GM21717 (cell line): ENCODE measurements around the gene TRIM29.

ENCODE experiments used
- ATAC-seq: cut with Tn5 transposase; IDR thresholded peaks from one replicate; pipeline ENCODE4 v1.9.1; 2021; ENCODE audit warnings: mild to moderate bottlenecking, moderate library complexity; ENCODE audit not compliant: unreplicated experiment

Gene TRIM29

DNA sequence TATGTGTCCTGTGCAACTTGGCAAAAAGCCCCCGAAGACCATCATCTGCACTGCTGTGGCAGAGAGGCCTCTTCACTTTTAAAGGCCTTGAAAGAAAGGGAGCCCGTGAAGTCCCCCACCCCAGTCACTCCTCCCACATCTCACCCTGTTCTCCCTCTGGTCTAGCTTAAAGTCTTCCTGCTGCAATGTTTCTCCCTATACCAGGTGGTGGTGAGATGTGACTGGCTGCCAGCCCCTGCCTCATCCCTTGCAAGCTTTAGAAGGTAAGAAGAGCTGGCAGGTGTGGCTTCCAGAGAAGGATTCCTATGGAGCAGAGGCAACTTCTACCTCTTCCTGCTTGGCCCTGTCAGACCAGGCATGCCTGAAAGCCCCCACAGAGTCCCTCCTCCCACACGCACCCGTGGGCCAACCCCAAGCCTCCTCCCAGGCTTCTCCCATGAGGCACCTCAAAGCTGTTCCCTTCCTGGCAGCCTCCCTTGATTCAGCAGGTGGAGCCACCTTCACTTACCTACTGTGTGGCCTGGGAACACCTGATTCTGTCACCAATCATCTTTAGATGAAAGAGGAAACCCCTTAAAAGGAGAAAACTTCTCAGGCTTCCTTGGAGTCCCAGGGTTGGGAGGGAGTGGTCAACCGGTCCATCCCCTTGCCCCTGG lies 4.0 kb upstream of the TRIM29 start:
- ATAC-seq, result no peak

DNA sequence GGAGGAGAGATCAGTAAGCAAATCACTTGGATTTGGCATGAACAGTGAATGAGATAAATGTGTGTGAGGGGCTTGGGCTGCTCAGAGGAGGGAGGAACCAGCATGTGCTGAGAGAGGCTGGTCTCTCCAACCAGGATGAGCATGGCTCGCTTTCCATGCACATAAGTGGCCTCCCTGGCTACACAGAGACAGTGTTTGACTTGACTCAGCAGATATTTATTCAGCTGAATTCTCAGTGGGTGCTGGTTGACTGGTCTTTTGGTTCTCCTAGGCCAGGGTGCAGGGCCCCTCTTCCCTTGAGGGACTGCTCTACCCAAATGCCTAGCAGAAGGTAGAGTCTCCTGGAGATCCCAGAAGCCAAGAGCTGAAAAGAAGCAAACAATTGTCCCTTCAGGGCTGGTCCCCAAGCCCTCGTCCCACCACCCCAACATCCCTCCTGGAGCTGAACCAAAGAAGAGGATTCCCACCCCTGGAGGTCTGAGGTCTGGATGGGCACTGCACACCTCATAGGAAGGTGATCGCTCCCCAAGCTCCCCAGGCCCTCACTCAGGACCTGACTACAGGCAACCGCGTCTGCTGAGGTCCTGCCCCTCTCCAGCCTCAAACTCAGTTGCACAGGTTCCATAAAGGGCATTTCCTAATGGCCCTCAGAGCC lies 3.3 kb upstream of the TRIM29 start:
- ATAC-seq, result no peak

DNA sequence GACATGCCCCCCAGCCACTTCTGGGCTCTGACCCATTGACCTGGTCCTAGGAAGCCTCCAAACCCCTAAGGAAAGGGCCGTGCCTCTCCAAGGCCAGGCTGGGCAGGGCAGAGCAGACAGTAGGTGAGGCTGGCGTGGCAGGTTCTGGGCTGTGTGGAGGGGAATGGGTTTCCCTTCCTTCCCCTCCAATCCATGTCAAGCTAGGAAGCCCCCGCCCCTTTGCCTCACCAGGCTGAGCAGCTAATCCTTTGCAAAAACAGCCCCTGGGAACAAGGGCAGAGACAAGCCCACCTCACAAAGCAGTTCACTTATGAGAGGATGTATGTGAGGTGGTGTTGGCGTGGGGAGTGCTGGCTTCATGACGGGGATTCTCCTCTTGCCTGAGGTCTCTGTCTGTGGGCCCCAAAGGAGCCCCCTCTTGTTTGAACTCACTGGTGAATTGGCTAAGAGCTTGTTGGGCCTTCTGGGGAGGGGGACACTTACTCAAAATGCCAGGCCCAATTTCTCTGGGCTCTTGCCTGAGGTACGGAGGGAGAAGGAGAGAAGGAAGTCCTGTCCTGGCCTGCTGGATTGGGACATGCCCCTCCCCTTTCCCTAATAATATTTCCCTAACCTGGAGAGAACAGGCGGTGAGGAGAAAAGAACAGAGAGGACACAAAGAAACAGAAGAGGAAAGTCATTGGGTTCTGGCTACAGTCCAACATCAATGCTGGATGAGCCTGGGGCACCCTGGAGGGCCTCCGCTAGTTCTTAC lies 1.6 kb upstream of the TRIM29 start:
- no peak for ATAC-seq

DNA sequence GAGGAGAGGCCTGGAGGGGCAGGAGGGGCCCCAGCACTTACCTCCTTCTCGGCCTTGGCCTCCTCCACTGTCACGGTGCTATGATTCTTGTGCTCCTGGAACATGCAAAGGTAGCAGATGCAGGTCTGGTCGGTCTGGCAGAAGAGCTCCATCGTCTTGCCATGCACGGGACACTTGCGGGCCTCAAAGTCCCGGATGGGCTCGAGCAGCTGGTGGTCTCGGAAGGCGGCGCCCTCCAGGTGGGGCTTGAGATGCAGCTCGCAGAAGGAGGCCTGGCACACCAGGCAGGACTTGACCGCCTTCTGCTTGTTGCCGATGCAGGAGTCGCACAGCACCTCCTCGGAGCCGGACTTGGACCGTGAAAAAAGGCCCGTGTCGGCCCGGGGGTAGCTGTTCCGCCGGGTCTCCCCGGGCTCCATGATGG lies 714 bp downstream of the TRIM29 start:
- ATAC-seq, result no peak

DNA sequence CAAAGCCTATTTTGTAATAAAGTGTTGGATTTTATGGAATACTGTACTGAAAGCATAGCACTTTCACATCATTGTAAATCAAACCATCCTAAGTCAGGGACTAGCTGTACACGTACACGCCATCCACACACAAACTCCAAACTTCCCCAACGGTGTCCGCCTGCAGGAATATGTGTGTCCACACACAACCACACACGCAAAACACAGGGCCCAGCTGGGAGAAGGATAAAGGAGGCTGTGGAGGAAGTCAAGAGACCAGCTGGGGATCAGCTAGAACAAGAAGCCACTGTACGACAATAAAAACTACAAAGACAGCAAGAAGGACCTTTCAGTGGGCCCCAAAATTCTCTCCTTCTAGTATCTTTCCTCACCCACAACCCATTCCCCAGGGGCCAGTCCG lies 1.6 kb downstream of the TRIM29 start:
- no peak for ATAC-seq

DNA sequence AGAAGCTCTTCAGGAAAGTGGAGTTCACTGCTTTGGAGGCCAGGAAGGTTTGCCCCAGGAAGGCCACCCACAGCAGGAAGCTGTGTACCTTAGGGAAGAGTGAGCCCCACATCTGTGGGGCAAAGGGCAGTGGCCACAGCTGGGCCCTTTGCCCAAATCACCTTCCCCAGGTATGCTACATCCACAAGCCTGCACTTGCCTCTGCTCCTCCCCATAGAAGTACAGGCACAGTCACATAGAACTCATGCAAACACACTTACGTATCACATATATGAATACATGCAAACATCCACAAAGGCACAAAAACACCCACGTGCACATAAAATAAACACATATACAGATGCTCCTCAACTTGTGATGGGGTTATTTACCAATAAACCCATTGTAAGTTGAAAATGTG lies 2.1 kb downstream of the TRIM29 start:
- no peak for ATAC-seq

DNA sequence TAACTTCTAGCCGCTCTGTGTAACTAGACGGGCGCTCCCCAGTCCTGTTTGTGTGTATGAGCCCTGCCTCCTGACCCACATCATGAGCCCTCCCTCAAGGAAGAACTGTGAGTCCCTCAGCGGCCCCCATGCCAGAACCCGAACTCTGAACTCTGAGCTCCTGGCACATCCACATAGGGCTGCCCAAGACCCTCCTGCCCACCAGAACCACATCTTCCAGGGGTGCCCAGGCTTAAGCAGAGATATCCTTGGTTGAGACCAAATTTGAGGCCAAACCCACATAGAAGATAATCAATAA lies 3.0 kb downstream of the TRIM29 start:
- no peak for ATAC-seq

DNA sequence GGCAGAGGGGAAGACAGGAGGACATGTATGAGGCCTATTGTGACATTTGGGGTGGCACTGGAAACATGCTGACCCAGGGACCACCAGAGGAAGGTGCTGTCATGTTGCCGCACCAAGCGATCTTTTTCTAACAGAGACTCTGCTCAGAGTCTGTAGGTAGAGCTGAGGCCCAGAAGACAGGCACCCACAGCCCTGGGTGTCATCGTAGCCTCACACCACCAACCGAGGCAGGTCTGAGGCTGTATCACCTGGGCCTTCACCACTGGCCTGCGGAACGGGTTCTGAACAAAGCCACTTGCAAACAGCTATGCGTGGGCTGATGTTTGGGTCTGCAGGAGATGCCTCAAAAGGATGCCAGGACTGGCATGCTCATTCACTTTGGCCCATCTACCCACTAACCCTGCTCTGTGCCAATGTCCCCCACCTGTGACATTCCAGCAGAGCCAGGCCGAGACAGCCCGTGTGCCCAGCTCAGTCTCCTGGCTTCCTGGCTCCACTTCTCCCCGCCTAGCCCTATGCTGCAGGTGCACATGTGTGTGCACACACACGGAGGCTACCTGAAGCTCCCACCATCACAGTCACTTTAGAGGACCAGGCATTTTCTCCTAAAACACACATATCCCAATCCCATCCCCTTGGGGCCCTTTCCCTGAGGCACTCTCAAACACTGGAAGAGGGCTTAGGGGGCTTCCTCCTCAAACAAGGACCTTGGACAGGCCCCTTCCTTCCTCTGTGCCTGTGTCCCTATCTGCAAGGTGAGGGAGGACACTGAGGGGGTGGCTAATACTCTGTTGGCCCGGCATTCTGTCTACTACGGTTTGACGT lies 3.6 kb downstream of the TRIM29 start:
- no peak for ATAC-seq

DNA sequence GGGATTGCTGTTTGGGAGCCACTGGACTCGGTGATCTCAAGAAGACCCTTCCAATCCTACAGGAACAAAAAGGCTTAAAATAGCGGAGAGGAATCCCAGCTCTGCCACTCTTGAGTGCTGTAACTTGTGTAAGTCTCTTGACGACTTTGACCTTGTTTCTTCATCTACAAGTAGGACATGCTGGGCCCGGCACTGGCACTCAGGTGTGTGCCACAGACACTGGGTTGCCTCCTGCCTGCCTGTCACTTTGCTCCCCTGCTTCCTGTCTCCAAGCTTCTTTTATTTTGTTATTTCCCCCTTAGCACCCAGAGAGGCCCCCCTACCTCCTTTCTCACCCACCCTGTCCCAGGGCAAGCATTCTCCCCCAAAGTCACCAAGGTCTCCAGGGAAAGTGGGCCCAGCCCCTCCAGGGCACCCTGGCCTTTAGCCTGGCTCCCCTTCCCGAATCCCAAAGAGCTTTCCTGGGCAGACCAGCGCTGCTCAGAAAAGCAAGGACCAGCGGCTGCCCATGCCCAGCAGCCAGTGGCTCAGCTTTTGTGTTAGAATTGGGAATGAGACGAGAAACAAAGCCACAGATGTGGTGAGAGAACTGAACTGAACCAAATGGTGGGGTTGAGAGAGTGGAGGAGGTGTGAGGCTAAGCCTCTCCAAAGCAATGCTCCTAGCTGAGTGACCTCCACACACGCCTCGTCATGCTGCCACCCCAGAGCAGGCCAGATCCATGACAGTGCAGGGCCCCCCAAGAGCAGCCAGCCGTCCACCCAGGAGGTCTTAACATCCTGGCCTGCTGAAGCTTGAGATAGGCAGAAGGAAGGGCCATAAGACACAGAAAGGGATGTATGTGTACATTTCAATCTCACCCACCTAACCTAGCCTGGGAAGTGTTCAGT lies 4.5 kb downstream of the TRIM29 start:
- ATAC-seq, result no peak

DNA sequence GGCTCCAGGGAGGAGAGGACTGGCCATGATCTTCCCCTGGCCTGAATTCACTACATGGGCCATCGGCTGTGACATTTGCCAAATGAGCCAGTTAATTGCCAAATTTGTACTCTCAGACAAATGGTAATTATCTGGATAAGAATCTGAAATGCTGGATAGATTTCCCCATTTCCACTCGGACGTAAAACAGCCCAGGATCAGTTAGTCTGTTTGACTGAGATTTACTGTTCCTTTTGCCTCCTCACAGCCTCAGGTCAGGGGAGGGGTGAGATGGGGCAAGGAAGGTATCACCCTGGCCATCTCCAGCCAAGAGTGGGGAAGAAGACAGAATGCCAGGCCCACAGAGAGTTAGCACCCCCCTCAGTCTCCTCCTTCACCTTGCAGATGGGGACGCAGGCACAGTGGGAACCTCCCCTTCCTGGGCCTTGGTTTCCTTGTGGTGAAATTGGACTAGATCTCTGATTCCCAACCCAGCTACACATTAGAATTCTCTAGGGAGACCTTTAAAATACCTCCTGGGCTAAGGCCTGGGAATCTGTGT lies 5.2 kb downstream of the TRIM29 start:
- no peak for ATAC-seq

DNA sequence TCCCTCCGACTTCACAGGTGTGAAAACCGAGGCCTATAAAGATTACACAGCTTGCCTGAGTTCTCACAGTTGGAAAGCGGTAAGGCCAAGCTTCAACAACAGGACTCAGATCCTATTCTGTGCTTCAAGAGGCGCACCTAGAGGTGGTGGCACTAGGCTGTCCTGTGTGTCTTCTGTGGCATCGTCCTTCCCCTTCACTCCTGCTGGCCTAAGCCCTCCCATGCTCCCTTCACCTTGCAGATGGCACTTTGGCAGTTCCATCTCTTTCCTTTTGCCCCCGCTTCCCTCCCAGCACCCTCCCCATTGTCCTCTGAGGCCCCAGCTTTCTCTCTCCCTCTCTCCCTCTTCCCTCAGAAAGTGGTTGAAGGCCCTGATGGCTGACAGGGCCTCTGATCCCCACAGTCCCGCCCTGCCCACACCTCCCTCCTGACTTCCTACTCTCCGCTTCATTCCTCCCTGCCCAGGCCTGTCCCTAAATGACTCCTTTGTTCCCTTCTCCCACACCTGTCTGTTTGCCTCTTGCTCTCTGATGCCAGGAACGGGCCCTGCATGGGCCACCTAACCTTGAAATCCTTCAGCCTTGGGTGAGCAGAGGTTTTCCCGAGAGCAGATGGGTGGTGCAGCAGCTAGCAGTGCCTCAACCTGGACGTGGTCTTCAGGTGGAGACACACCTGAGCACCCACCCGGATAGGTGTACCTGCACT lies 5.8 kb downstream of the TRIM29 start:
- ATAC-seq, result no peak

DNA sequence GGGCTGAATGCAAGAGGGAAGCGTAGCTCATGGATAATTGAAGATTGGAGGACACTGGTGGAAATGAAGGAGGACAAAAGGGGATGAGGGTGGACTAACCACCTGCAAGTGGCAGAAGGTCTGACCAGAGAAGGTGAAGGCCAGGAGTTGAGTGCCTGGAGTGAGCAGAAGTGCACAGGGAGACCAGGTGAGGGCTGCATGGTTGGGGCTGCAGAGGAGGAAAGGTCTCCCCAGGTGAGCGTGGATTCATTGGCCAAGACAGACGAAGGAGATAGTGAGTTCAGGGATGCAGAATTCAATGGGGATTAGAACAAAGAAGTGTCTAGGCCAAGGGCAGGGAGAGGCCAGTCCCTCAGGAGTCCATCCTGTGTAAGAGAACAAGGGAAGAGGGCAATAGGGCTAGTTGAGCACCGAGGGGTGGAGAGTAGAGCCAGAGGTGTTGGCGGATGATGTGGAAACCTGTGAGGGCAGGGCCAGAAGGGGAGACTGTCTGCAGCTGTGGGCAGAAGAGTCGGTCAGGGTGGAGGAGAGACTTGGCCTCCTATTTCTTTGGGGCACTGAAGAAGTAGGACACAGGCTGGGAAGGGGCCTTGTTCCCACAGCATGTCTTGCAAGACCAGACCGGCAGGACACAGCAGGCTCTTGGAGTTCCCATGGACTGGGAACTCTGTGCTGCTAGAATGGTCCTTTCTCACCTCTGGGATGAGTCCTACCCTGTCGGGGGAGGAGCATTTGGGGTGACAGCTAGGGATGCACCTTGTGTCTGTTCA lies 6.7 kb downstream of the TRIM29 start:
- no peak for ATAC-seq

DNA sequence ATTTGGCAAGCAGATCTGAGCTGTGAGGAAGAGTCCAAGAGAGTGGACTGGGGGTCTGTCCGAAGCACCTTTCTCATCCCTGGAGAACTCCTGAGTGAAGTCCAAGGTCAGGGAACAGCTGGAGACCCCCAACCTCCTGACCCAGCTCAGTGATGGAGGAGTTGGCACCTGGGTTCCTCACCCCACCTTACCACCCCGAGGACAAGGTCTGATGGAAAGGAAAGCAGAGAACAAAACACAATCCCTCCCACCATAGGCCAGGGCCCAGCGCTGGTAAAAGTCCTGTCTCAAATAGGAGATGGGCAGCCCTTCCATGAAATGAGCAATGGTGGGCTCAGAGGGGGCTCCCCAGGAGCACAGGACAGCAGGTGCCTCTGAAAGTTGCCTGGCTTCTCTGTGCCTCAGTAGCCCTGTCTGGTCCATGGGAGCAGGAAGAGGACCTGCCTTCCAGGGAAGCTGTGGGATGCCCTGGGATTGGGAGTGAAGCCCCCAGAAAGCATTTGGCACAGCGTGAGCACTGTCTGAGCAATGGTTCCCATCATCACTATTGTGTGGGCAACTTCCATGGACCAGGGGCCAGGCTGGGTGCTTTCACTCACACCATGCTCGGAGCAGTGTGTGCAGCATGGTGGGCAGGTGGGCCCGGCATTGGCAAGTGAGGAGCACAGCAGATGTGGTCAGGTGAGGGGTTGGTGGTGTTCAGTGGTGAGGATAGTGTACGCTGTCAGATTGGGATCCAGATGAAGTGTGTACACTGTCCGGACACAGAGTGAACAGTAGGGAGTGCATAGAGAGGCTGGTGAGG lies 7.5 kb downstream of the TRIM29 start:
- no peak for ATAC-seq

DNA sequence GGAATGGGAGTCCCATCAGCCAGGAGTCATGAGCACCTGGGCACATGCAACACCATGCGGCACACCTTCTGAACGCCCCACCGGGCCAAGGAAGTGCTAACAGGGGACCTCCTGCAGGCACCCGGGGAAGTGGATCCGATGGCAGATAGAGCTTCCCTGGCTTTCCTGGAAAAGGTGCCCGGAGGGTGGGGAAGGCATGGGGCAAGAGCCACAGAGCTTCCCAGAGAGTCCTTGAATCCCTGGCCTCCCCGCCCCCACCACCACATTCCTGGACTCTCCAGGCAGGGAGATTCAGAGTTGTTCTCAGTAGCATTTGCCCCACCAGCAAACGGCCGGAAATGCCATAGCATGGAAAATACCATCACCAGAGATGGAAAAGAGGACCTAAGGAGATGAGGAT lies 8.3 kb downstream of the TRIM29 start:
- ATAC-seq, result no peak

DNA sequence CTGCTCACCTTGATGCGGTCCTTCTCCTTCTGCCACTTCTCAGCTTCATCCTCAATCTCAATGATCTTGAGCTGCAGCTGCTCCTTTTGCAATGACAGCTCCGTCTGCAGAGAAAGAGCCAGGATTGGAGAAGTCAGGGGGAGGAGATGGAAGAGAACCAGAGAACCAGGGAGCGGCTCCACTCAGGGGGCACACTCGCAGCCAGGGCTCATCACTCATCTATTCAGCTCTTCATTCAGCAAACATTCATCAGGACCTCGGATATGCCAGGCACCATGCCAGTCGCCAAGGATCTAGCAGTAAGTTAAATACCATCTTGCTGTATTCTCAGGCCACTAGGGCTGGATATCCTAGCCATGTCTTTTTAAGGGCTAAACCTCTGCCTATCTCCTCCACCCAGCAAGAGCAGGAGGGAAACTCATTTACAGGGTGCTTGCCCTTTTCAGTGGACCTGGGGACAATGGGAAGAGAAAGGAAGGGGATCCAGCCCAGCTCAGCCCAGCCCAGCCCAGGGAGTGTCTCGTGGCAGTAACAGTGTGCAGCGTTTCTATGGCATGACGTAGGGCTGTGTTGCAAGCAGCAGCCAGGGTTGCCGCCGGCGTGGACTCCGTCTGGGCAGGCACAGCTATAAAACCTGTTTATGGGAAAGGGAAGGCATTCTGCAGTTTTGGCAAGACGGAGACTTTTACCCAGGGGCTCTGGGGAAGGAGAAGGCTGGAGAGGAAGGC lies 9.4 kb downstream of the TRIM29 start:
- ATAC-seq, result no peak

DNA sequence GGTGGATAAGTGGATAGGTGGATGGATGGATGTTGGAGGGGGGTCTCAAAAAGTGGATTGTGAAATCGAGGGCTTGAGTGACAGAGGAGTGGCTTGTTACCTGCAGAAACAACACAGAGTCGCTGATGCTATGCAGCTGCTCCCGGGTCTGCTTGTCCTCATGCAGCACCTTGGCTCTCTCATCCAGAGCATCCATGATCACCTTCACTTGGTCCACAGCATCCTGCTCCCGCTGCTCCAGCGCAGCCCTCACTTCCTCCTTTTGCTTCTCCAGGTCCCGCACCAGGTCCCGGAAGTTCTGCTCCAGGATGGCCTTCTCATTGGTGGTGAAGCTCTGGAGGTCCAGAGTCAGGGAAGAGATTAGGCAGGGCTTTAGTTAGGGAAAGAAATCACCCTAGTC lies 10.7 kb downstream of the TRIM29 start:
- ATAC-seq, result no peak

DNA sequence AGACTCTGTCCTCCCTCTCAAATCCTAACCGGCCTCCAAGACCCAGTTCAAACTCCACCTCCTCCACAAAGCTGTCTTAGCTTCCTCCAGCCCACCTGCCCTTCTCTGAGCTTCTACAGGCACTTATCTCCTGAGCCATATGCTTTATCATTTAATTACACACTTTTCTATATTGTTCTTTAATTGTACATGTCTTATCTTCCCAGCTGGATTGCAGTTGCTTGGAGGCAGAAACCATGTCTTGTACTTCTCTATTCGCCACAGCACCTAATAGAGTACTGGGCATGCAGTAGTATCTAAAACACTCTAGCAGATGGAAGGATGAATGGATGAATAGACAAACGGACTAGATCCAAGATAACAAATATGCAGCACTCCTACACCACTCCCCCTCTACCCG lies 11.3 kb downstream of the TRIM29 start:
- no peak for ATAC-seq
